HG02840 (cell line): ENCODE results near the gene BBS7.

Experiments
- ATAC-seq: cut with Tn5 transposase; IDR thresholded peaks from one replicate; pipeline ENCODE4 v1.9.1; 2021; ENCODE audit warnings: mild to moderate bottlenecking, moderate library complexity, moderate number of reproducible peaks; ENCODE audit not compliant: unreplicated experiment, low FRiP score

BBS7 gene

DNA sequence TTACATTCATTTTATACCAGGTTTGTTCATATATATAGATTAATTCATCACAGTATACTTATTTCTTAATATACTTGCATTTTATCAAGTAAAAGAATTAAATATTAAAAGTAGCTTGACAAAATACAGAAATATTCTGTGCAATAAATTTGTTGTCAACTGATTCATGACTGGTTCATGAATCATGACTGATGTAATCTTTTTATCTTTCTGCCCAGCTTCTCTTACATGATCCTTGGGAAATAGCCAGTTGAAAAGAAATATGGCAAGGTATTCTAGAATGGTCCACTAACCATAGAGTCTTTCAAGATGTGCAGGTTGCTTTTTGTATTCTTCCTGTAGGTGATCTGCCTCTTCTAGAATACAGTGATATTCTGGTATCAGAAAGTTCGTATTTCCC is 42.4 kb downstream of the BBS7 start:
- ATAC-seq, result no peak

DNA sequence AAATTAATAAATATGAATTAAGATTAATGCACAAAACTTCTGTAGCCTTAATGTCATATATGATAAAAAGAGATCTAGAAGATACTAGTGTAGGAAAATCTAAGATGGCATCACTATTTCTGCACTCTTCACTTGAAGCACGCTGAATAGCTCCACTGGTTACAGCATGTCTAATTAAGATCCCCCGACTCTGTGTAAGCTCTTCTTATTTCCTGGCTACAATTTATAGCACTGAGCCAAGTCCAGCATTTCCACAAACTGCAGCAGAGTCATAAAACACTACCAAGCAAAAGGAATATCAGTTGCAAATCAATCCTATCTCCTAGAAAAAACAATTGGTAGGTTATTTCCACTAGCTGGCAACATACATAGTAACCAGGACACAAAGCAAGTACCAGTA is 45.3 kb downstream of the BBS7 start:
- no peak for ATAC-seq

- peak; percentile 1 for ATAC-seq
Measured at GRCh38 chr4:121824171-121824527, 46.1 kb downstream of the BBS7 start.

- ATAC-seq, result peak; percentile 93
Measured at GRCh38 chr4:121823505-121824170, 46.6 kb downstream of the BBS7 start, which contains the start of gene CCNA2. CCNA2 (minus strand) TSS chr4:121823883; CDS start chr4:121823628, 255 bp downstream.

DNA sequence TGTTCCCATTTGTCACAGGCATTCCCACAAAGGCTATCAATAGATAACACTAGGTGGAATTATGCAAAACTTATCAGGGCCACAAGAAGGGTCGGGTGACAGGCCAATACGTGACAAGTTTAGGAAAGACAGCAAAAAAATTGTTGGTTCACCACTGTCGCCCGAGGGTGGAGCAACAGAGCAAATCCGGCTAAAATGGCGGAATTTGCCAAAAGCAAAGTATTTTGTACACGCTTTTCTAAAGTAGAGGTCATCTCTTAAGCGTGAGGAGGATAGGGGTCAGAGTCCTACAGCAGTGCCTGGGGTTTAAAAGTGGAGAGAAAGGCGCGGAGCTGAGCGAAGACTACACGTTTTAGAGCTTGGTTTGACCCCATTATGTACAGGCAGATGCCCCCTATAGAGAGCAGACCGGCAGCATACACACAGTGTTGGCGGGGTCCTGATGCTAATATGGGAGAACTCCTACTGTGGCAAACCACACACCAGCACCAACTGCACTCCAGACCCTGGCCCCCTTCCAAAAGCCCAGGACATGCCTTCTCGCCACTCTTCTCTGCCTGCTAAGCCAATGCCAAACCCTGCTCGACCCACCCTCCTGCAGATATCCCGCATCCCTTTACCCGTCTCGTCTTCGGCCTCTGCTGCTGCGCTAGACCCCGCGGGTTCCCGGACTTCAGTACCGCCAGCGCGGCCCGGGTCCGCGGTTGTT is 47.3 kb downstream of the BBS7 start:
- ATAC-seq, result peak; percentile 19

GRCh38 chr4:121822047-121822446 is 48.2 kb downstream of the BBS7 start:
- ATAC-seq, result no peak

GRCh38 chr4:121819216-121819965 is 50.9 kb downstream of the BBS7 start:
- ATAC-seq, result no peak

- no peak for ATAC-seq
Measured at GRCh38 chr4:121818215-121818614, 52.1 kb downstream of the BBS7 start.

- no peak for ATAC-seq
Measured at GRCh38 chr4:121817701-121818100, 52.6 kb downstream of the BBS7 start.

GRCh38 chr4:121817006-121817405 is 53.3 kb downstream of the BBS7 start:
- no peak for ATAC-seq

- no peak for ATAC-seq
Measured at GRCh38 chr4:121814756-121815155, 55.5 kb downstream of the BBS7 start.

DNA sequence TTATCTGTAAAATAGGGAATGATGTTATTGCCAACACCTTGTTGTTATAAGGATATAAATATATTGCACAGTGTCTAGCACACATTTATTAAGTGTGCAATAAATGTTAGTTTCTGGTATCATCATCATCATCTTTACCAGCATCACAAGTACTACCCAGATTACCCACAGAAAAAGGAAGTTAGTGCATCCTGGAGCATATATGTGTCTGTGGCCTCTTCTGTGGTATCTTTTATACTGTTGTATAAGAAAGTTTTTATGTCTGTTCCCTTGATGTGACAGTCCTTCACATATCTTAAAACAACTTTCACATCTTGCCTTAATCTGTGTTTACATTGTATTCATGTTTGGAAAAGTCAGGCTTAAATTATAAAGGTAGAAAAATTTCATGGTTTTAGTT is 59.2 kb downstream of the BBS7 start:
- no peak for ATAC-seq

GRCh38 chr4:121806411-121806810 is 63.9 kb downstream of the BBS7 start:
- no peak for ATAC-seq

- no peak for ATAC-seq
Measured at GRCh38 chr4:121801715-121802075, 68.6 kb downstream of the BBS7 start.

GRCh38 chr4:121800961-121801714 is 69.1 kb downstream of the BBS7 start, which contains the start of gene EXOSC9:
EXOSC9 (plus strand) TSS chr4:121801323; CDS start chr4:121801425, 102 bp downstream.
- peak; percentile 84 for ATAC-seq

DNA sequence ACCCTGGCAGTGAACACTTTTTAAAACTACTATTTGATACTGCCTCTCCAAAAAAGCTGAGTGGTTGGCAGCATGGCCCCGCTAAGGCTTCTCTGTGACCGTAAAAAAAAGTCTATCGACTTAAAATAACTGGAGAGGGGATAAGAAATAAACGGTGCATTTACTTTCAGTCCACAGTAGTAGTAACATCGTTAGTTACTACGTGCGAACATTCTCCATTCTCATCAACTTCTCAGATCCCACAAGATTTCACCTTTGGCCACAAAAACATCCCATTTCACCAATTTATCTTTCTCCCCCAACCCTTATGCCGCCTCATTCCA is 69.7 kb downstream of the BBS7 start:
- ATAC-seq, result peak; percentile 7

GRCh38 chr4:121799867-121800501 is 70.3 kb downstream of the BBS7 start:
- ATAC-seq, result no peak

DNA sequence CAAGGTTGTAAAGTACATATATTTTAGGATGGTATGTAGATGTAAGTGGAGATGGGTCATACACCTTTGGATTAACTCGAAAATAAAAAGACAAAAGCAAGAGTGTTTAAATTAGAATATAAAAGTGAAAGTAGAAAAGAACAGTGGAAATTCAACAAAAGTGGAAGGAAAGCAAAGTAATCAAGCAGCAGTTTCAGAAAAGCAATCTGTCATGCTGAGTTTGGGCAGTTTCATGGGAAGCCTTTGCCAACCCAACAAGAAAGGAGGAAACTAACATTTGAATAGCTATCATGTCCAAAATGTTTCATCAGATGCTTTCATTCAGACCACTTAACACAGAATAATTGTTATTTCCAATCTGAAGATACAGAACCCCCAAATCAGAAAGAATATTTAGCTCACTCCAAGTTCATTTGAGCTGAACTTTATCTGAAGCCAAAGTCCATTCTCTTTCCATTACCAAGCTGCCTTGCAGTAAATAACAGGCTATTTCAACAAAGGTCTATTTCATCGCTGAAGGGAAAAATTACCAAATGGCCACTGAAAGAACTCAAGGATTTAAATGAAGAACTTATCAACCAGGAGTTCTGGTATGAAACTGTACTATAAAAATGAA is 71.0 kb downstream of the BBS7 start:
- ATAC-seq, result no peak

DNA sequence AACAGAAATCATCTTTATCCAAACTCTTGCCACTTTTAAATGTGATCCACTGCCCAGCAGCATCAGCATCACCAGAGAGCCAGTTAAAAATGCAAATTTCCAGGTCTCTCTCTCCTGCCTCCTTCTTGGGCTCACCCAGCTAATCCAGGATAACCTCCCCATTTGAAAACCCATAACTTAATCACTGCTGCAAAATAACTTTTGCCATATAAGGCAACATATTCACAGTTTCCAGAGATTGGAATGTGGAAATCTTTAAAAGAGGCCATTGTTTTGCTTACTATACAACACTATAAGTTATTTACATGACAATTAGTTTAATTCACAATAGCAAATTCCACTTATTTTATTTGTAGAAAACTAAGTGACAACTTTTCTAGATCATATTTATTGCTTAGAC is 74.0 kb downstream of the BBS7 start:
- ATAC-seq, result no peak
